Measurements from ENCODE around the gene TEX12.

The TEX12 gene

DNA sequence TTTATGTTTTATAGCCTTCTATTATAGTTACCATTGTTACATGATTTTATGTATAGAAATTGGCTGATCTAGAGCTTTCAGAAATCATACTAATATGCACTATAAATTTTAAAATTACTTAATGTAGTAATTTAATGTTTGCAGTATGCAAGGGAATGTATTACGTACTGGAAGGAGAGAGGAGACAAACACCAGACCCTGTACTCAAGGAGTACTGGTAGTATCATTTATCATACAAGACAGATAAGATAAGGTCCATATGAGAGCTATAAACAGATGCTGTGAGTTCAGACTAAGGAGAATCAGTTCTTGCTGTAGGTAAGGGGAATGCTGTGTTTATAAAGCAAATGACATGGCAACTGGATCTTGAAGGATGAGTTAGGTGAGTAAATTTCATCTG lies 8.9 kb downstream of the TEX12 start:
- no peak overlapping the region for H3K4me3 ChIP-seq (ENCODE audit: low read depth, low read length)
- TF ChIP-seq, protein P1, sequence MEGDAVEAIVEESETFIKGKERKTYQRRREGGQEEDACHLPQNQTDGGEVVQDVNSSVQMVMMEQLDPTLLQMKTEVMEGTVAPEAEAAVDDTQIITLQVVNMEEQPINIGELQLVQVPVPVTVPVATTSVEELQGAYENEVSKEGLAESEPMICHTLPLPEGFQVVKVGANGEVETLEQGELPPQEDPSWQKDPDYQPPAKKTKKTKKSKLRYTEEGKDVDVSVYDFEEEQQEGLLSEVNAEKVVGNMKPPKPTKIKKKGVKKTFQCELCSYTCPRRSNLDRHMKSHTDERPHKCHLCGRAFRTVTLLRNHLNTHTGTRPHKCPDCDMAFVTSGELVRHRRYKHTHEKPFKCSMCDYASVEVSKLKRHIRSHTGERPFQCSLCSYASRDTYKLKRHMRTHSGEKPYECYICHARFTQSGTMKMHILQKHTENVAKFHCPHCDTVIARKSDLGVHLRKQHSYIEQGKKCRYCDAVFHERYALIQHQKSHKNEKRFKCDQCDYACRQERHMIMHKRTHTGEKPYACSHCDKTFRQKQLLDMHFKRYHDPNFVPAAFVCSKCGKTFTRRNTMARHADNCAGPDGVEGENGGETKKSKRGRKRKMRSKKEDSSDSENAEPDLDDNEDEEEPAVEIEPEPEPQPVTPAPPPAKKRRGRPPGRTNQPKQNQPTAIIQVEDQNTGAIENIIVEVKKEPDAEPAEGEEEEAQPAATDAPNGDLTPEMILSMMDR (IDR thresholded peaks at IDR 0.05; ENCODE audit: insufficient read depth, low read depth, low read length, missing control alignments) = no peak
- no peak for DNase-seq (ENCODE audit: low read depth)

DNA sequence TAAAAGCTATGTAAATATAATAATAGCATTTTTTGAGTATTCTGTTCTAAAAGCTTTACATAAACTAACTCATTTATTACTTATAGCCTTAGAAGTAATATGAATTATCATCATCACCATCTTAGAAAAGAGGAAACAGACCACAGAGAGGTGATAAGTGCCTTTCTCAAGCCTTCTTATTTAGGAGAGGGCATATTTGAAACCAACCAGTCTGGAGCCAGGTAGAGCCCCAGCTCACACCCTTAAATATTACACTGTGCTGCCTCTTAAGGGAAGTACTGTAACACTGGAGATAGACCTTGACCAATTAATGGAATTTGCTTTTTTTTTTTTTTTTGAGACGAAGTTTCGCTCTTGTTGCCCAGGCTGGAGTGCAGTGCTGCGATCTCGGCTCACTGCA lies 10.4 kb downstream of the TEX12 start:
- no peak for DNase-seq (ENCODE audit: low read depth)
- TF ChIP-seq, protein P1 (IDR thresholded peaks at IDR 0.05; ENCODE audit: insufficient read depth, low read depth, low read length, missing control alignments) = no peak
- no peak overlapping the region for H3K4me3 ChIP-seq (ENCODE audit: low read depth, low read length)

DNA sequence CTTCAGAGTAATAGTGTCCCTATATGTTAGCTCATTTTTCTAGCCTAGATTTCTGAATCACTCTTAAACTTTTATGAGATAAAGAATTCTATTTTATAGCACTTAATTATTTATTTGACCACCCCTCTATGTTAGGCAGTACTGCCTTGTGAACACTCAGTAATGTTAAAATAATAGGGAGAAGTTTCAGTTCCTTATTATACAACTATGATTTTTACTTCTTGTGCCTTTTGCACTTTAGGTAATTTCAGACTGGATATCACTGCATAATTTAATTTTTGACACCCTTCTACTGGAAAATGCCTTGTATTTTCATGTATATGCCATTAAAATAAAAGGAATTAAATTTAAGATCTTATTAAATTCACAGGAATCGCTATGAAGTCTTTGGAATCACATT lies 11.3 kb downstream of the TEX12 start:
- H3K4me3 ChIP-seq (ENCODE audit: low read depth, low read length) = no peak overlapping the region
- TF ChIP-seq, protein P1 (IDR thresholded peaks at IDR 0.05; ENCODE audit: insufficient read depth, low read depth, low read length, missing control alignments) = no peak
- DNase-seq (ENCODE audit: low read depth) = no peak

DNA sequence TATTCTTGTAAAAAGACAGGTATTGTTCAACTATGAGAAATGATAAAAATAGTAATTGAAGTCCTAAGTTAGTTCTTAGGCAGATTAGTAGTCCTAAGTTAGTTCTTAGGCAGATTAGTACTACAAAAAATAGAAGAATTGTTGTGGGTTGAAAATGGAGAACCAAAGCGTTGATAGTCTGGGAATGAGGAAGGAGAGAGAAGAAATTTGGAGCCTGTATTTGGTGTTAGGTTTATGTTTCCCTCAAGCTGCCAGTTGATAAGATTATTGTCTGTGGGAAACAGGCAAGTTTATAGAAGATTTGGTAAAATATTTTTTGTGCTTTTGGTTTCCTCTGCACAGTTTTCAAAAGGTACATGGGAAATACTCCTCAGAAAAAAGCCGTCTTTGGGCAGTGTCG lies 11.8 kb downstream of the TEX12 start:
- TF ChIP-seq, protein P1 (IDR thresholded peaks at IDR 0.05; ENCODE audit: insufficient read depth, low read depth, low read length, missing control alignments) = no peak
- no peak for DNase-seq (ENCODE audit: low read depth)
- no peak overlapping the region for H3K4me3 ChIP-seq (ENCODE audit: low read depth, low read length)

DNA sequence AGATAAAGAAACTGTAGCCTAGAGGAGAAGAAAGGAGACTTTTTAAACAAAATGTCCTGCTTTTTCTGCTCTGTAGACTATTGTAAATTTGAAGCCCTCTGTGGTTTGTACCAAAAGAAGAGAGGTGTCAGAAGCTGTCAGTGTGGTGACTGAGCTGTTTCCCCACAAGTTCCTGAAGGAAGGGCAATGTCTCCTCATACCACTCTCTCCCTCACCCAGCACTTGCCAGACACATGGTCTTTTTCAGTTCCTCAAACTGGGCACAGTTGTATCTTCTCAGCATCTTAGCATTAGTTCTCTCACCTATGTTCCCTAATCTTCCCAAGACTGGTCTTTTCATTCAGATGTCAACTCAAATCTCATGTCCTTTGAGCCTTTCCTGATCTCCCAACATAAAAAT lies 12.4 kb downstream of the TEX12 start:
- TF ChIP-seq, protein P1 (IDR thresholded peaks at IDR 0.05; ENCODE audit: insufficient read depth, low read depth, low read length, missing control alignments) = no peak
- peak; percentile 56 for DNase-seq (ENCODE audit: low read depth)
- no peak overlapping the region for H3K4me3 ChIP-seq (ENCODE audit: low read depth, low read length)

DNA sequence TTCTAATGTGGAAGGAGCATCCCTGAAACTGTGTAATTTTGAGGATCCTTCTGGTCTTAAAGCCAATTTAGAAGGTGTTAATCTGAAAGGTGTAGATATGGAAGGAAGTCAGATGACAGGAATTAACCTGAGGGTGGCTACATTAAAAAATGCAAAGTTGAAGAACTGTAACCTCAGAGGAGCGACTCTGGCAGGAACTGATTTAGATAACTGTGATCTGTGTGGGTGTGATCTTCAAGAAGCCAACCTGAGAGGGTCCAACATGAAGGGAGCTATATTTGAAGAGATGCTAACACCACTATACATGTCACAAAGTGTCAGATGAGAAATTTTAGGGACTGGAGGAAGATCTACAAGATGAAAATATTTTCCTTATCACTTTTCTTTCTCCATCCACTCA lies 15.7 kb downstream of the TEX12 start:
- no peak for DNase-seq (ENCODE audit: low read depth)
- H3K4me3 ChIP-seq (ENCODE audit: low read depth, low read length) = no peak overlapping the region
- TF ChIP-seq, protein P1 (IDR thresholded peaks at IDR 0.05; ENCODE audit: insufficient read depth, low read depth, low read length, missing control alignments) = no peak

DNA sequence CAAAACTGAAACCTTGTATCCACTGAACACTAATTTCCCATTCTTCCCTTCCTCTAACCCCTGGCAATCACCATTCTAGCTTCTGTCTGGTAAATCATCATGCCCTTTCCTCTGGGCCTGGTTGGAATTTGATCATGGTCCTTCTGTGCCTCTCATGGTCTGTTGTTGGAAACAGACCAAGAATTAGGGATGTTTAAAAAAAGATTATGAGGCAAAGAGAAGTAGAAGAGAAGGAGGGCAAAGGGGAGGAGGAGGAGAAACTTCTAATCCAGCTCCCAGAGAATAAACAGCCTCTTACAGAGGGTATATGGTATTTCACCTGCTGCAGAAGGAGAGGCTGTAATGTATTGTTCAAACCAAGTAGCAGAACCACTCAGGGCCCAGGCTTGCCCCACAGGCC lies 18.7 kb downstream of the TEX12 start:
- H3K4me3 ChIP-seq (ENCODE audit: low read depth, low read length) = no peak overlapping the region
- TF ChIP-seq, protein P1 (IDR thresholded peaks at IDR 0.05; ENCODE audit: insufficient read depth, low read depth, low read length, missing control alignments) = no peak
- no peak for DNase-seq (ENCODE audit: low read depth)
